ENCODE data around the gene ASNSD1. TPM values are rescaled to one million over a fixed set of nuclear protein-coding genes. Genes with fewer than 3 reads are reported as not detected.

The ASNSD1 gene
- total and polyA plus RNA-seq, 10 donors = 28.1 to 50.8 (median 32.8) TPM

DNA sequence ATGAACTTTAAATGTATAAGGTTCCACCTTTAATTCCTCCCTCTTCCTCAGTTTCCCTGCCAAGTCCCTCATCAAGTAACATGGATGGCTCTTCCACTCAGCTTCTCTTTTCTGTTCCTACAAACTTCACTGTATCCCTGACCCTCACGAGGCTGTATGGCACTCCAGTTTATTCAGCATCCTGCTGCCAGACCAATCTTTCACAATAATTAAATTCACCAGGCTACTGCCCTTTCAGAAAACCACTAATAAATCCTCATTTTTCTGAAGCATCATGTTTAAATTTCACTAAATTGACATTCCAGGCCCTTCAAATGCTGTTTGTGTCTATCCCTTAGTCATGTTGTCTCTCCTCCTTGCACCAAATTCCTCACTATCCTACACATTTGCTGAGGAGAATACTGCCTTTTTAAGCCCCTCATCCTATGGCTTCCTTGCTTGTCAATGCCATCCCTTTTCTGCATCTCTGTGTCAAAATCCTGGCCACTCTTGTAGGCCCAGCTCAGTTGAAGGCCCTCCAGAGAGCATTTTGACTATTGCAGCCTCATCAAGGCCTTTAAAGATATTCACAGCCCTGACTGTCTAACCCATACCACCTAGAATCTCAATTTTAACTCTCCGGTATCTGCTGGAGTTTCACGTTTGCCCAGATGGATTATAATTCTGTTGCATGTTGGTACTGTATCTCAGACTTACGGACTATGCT is 22.8 kb upstream of the ASNSD1 start:
- Histone ChIP-seq H3K9me3 (no peaks in the 10 kb centered on the region), H3K4me1 (no peaks in the 10 kb centered on the region), H3K27ac (no peak overlapping the region), H3K4me3 (no peak overlapping the region), H3K27me3 (replicated peaks in 1 of 7) (no peaks in the 10 kb centered on the region), H3K36me3 (no peaks in the 10 kb centered on the region)
- no peak for DNase-seq
- no peak for TF ChIP-seq POLR2AphosphoS5 (IDR thresholded peaks at IDR 0.05)
- TF ChIP-seq, protein P1, sequence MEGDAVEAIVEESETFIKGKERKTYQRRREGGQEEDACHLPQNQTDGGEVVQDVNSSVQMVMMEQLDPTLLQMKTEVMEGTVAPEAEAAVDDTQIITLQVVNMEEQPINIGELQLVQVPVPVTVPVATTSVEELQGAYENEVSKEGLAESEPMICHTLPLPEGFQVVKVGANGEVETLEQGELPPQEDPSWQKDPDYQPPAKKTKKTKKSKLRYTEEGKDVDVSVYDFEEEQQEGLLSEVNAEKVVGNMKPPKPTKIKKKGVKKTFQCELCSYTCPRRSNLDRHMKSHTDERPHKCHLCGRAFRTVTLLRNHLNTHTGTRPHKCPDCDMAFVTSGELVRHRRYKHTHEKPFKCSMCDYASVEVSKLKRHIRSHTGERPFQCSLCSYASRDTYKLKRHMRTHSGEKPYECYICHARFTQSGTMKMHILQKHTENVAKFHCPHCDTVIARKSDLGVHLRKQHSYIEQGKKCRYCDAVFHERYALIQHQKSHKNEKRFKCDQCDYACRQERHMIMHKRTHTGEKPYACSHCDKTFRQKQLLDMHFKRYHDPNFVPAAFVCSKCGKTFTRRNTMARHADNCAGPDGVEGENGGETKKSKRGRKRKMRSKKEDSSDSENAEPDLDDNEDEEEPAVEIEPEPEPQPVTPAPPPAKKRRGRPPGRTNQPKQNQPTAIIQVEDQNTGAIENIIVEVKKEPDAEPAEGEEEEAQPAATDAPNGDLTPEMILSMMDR (IDR thresholded peaks at IDR 0.05 in 8 of 11, conservative IDR thresholded peaks at IDR 0.05 in 3 of 11) = no peak
- no peak for TF ChIP-seq POLR2A (IDR thresholded peaks at IDR 0.05)
- 87 to 96% (median 94%) methylated on average over 4 of the region's 4 CpGs for WGBS, 5 donors
- intact Hi-C loops (cut with DNase I; ENCODE audit: low total_unique reads) = loop anchor here (10.0 kb wide), 2 partner anchors 174 to 544 kb away; no protein-coding TSS in a partner anchor

GRCh38 chr2:189639007-189639609 is 22.2 kb upstream of the ASNSD1 start:
- intact Hi-C loops (cut with DNase I; ENCODE audit: low total_unique reads) = loop anchor here (10.0 kb wide), 2 partner anchors 174 to 544 kb away; no protein-coding TSS in a partner anchor
- WGBS, 5 donors = 51 to 57% (median 51%) methylated on average over 3 of the region's 3 CpGs
- Histone ChIP-seq H3K27me3 (replicated peaks in 1 of 7) (no peaks in the 10 kb centered on the region), H3K4me3 (no peak overlapping the region), H3K36me3 (no peaks in the 10 kb centered on the region), H3K9me3 (no peaks in the 10 kb centered on the region), H3K27ac (no peak overlapping the region), H3K4me1 (no peaks in the 10 kb centered on the region)
- DNase-seq = no peak
- TF ChIP-seq POLR2A (IDR thresholded peaks at IDR 0.05) (no peak), POLR2AphosphoS5 (IDR thresholded peaks at IDR 0.05) (no peak)
- TF ChIP-seq, protein P1 (IDR thresholded peaks at IDR 0.05 in 8 of 11, conservative IDR thresholded peaks at IDR 0.05 in 3 of 11) = no peak

GRCh38 chr2:189641002-189641401 is 20.3 kb upstream of the ASNSD1 start:
- WGBS, 5 donors = 70 to 93% (median 85%) methylated on average over 1 of the region's 1 CpG
- H3K4me3 ChIP-seq = no peak overlapping the region
- H3K4me1 ChIP-seq = no peaks in the 10 kb centered on the region
- intact Hi-C loops (cut with DNase I; ENCODE audit: low total_unique reads) = no loop called here
- H3K9me3 ChIP-seq = no peaks in the 10 kb centered on the region
- no peaks in the 10 kb centered on the region for H3K27me3 ChIP-seq (replicated peaks in 1 of 7)
- no peak overlapping the region for H3K27ac ChIP-seq
- TF ChIP-seq POLR2A (IDR thresholded peaks at IDR 0.05) = no peak
- TF ChIP-seq, protein P1 (IDR thresholded peaks at IDR 0.05 in 8 of 11, conservative IDR thresholded peaks at IDR 0.05 in 3 of 11) = no peak
- TF ChIP-seq POLR2AphosphoS5 (IDR thresholded peaks at IDR 0.05) = no peak
- no peak for DNase-seq
- H3K36me3 ChIP-seq = no peaks in the 10 kb centered on the region

DNA sequence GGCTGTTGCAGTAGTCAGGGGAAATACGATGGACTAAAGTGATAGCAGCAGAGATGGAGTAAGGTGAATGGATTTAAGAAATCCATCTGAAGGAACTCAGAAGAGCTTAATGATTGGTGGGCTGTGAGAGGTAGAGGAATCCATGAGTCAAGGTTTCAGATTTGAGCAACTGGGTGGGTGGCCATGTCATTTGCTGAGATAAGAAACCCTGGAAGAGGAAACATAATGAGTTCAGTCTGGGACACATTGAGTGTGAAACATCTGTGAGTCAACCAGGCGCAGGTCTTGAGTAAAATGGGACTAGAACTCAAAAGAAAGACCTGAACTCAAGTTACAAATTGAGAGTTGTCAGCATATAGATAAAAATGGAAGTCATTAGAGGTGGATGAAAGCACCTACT is 19.7 kb upstream of the ASNSD1 start:
- intact Hi-C loops (cut with DNase I; ENCODE audit: low total_unique reads) = no loop called here
- H3K36me3 ChIP-seq = no peaks in the 10 kb centered on the region
- no peaks in the 10 kb centered on the region for H3K27me3 ChIP-seq (replicated peaks in 1 of 7)
- no peaks in the 10 kb centered on the region for H3K9me3 ChIP-seq
- WGBS, 5 donors = 88 to 97% (median 90%) methylated on average over 2 of the region's 2 CpGs
- H3K27ac ChIP-seq = no peak overlapping the region
- no peak for DNase-seq
- no peak for TF ChIP-seq POLR2A (IDR thresholded peaks at IDR 0.05)
- no peak for TF ChIP-seq POLR2AphosphoS5 (IDR thresholded peaks at IDR 0.05)
- TF ChIP-seq, protein P1 (IDR thresholded peaks at IDR 0.05 in 8 of 11, conservative IDR thresholded peaks at IDR 0.05 in 3 of 11) = no peak
- H3K4me1 ChIP-seq = no peaks in the 10 kb centered on the region
- no peak overlapping the region for H3K4me3 ChIP-seq

All from spleen (tissue), 11 donors.